SK-N-SH treated with all-trans-retinoic acid at 6 μM for 48 hours (cell line): ENCODE results near the gene PSMA2.
"Not testable (repeated sequence)": the region's sequence is repeated elsewhere in the genome, so short reads cannot be mapped to it uniquely, and the experiment has no call there.

Experiments used
- ATAC-seq: fragments of 200-7000 bp; cut with Tn5 transposase; 3 replicates; pipeline ENCODE4 v1.9.1; 2020; ENCODE audit warnings: mild to moderate bottlenecking, moderate library complexity
- BACH2 ChIP-seq: fragments of 250-450 bp; sonication (Bioruptor Pico); IDR thresholded peaks from 2 replicates; pipeline ENCODE4 v1.9.0; 2021; ENCODE audit warnings: mild to moderate bottlenecking, borderline replicate concordance
- CREB5 ChIP-seq: fragments of 250-450 bp; sonication (Bioruptor Pico); IDR thresholded peaks from 2 replicates; pipeline ENCODE4 v1.5.1; 2020; ENCODE audit warnings: low read depth, mild to moderate bottlenecking, moderate library complexity
- CSDC2 ChIP-seq: fragments of 250-450 bp; sonication (Bioruptor Pico); IDR thresholded peaks from 2 replicates; pipeline ENCODE4 v1.5.0; 2020; ENCODE audit warnings: mild to moderate bottlenecking, moderate library complexity
- CSRNP3 ChIP-seq: fragments of 250-450 bp; sonication (Bioruptor Pico); IDR thresholded peaks from 2 replicates; pipeline ENCODE4 v1.5.1; 2021; ENCODE audit warnings: mild to moderate bottlenecking, moderate library complexity
- ESRRG ChIP-seq: fragments of 250-450 bp; sonication (Bioruptor Pico); IDR thresholded peaks from 2 replicates; pipeline ENCODE4 v1.6.1; 2021; ENCODE audit warnings: mild to moderate bottlenecking
- GLIS3 ChIP-seq: fragments of 250-450 bp; sonication (Bioruptor Pico); IDR thresholded peaks from 2 replicates; pipeline ENCODE4 v1.5.0; 2020; ENCODE audit warnings: mild to moderate bottlenecking, moderate library complexity
- OSR1 ChIP-seq: fragments of 250-450 bp; sonication (Bioruptor Pico); IDR thresholded peaks from 2 replicates; pipeline ENCODE4 v1.8.0; 2022; ENCODE audit warnings: moderate library complexity, mild to moderate bottlenecking, inconsistent platforms
- PPARA ChIP-seq: fragments of 250-450 bp; sonication (Bioruptor Pico); IDR thresholded peaks from 2 replicates; pipeline ENCODE4 v1.5.0; 2020; ENCODE audit warnings: mild to moderate bottlenecking, borderline replicate concordance
- SNAI2 ChIP-seq: fragments of 250-450 bp; sonication (Bioruptor Pico); IDR thresholded peaks from 2 replicates; pipeline ENCODE4 v1.5.0; 2020; ENCODE audit warnings: mild to moderate bottlenecking, moderate library complexity
- TCF4 ChIP-seq: fragments of 250-450 bp; sonication (Bioruptor Pico); IDR thresholded peaks from 2 replicates; pipeline ENCODE4 v1.8.0; 2021; ENCODE audit warnings: mild to moderate bottlenecking, moderate library complexity, borderline replicate concordance
- TOX ChIP-seq: fragments of 250-450 bp; sonication (Bioruptor Pico); IDR thresholded peaks from 2 replicates; pipeline ENCODE4 v1.8.0; 2021; ENCODE audit warnings: mild to moderate bottlenecking, moderate library complexity, borderline replicate concordance
- ZC3H10 ChIP-seq: fragments of 250-450 bp; sonication (Bioruptor Pico); IDR thresholded peaks from 2 replicates; pipeline ENCODE4 v1.5.1; 2021; ENCODE audit warnings: mild to moderate bottlenecking, moderate library complexity
- ZFP3 ChIP-seq: fragments of 250-450 bp; sonication (Bioruptor Pico); IDR thresholded peaks from 2 replicates; pipeline ENCODE4 v1.5.0; 2020; ENCODE audit warnings: mild to moderate bottlenecking, moderate library complexity
- ZFP30 ChIP-seq: fragments of 450-650 bp; formaldehyde crosslinking; IDR thresholded peaks from 2 replicates; pipeline ENCODE4 v1.5.0; 2022; ENCODE audit warnings: mild to moderate bottlenecking, moderate library complexity
- ZNF565 ChIP-seq: fragments of 450-650 bp; formaldehyde crosslinking; conservative IDR thresholded peaks from 2 replicates; pipeline ENCODE4 v1.5.0; 2020; ENCODE audit warnings: low read depth, mild to moderate bottlenecking, moderate library complexity
- ZNF70 ChIP-seq: fragments of 450-650 bp; formaldehyde crosslinking; IDR thresholded peaks from 2 replicates; pipeline ENCODE4 v1.5.0; 2020; ENCODE audit warnings: mild to moderate bottlenecking, moderate library complexity
- ZNF8 ChIP-seq: fragments of 450-650 bp; formaldehyde crosslinking; IDR thresholded peaks from 2 replicates; pipeline ENCODE4 v1.5.0; 2020; ENCODE audit warnings: mild to moderate bottlenecking, moderate library complexity
- TF ChIP-seq, protein P1 (sequence below): fragments of 250-450 bp; sonication (Bioruptor Pico); IDR thresholded peaks from 2 replicates; pipeline ENCODE4 v1.8.0; 2020; ENCODE audit warnings: mild to moderate bottlenecking, moderate library complexity, borderline replicate concordance
- TF ChIP-seq, protein P2 (sequence below): fragments of 250-450 bp; sonication (Bioruptor Pico); IDR thresholded peaks from 2 replicates; pipeline ENCODE4 v1.5.0; 2020; ENCODE audit warnings: mild to moderate bottlenecking, moderate library complexity

PSMA2 gene

GRCh38 chr7:42893346-42894240, 38.4 kb downstream of the PSMA2 start:
- ATAC-seq, result no peak
- TF ChIP-seq ZNF8 (no peak), TCF4 (no peak), ZNF565 (CRISPR knock-in tag) (no peak), SNAI2 (no peak), TOX (CRISPR knock-in tag) (no peak), PPARA (CRISPR knock-in tag) (no peak), ZC3H10 (no peak), CREB5 (no peak), CSRNP3 (CRISPR knock-in tag) (no peak), CSDC2 (CRISPR knock-in tag) (no peak), OSR1 (CRISPR knock-in tag) (no peak), ZFP30 (CRISPR knock-in tag) (no peak), BACH2 (no peak), ZNF70 (CRISPR knock-in tag) (no peak)
- TF ChIP-seq, protein P1, sequence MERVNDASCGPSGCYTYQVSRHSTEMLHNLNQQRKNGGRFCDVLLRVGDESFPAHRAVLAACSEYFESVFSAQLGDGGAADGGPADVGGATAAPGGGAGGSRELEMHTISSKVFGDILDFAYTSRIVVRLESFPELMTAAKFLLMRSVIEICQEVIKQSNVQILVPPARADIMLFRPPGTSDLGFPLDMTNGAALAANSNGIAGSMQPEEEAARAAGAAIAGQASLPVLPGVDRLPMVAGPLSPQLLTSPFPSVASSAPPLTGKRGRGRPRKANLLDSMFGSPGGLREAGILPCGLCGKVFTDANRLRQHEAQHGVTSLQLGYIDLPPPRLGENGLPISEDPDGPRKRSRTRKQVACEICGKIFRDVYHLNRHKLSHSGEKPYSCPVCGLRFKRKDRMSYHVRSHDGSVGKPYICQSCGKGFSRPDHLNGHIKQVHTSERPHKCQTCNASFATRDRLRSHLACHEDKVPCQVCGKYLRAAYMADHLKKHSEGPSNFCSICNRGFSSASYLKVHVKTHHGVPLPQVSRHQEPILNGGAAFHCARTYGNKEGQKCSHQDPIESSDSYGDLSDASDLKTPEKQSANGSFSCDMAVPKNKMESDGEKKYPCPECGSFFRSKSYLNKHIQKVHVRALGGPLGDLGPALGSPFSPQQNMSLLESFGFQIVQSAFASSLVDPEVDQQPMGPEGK (CRISPR knock-in tag), result no peak

- no peak for TF ChIP-seq GLIS3 (CRISPR knock-in tag)
- TF ChIP-seq ZFP3, result no peak
- no peak for TF ChIP-seq ZNF8
- TF ChIP-seq, protein P2, sequence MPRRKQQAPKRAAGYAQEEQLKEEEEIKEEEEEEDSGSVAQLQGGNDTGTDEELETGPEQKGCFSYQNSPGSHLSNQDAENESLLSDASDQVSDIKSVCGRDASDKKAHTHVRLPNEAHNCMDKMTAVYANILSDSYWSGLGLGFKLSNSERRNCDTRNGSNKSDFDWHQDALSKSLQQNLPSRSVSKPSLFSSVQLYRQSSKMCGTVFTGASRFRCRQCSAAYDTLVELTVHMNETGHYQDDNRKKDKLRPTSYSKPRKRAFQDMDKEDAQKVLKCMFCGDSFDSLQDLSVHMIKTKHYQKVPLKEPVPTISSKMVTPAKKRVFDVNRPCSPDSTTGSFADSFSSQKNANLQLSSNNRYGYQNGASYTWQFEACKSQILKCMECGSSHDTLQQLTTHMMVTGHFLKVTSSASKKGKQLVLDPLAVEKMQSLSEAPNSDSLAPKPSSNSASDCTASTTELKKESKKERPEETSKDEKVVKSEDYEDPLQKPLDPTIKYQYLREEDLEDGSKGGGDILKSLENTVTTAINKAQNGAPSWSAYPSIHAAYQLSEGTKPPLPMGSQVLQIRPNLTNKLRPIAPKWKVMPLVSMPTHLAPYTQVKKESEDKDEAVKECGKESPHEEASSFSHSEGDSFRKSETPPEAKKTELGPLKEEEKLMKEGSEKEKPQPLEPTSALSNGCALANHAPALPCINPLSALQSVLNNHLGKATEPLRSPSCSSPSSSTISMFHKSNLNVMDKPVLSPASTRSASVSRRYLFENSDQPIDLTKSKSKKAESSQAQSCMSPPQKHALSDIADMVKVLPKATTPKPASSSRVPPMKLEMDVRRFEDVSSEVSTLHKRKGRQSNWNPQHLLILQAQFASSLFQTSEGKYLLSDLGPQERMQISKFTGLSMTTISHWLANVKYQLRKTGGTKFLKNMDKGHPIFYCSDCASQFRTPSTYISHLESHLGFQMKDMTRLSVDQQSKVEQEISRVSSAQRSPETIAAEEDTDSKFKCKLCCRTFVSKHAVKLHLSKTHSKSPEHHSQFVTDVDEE (CRISPR knock-in tag), result no peak
- no peak for TF ChIP-seq PPARA (CRISPR knock-in tag)
- no peak for TF ChIP-seq CSRNP3 (CRISPR knock-in tag)
- no peak for TF ChIP-seq BACH2
- no peak for TF ChIP-seq ZFP30 (CRISPR knock-in tag)
- TF ChIP-seq ESRRG, result no peak
- TF ChIP-seq, all 23 proteins: peak for 0
- no peak for ATAC-seq
Observed at GRCh38 chr7:42886893-42887505, 45.0 kb downstream of the PSMA2 start.

DNA sequence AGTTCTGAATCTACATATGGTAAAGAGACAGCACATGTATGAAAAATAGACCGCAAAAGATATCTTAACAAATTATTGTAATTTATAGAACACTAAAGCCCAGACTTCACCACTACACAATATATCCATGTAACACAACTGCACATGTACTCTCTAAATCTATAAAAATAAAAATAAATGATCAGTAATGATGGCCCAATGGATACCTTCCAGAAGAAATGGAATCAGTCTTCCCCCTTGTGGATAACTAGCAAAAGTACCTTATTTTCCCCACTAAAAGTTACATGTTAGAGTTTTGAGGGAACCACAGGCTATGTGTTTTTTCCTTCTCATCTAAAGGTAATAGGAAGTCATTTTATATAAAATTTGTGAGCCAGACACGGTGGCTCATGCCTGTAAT, 45.8 kb downstream of the PSMA2 start:
- no peak for ATAC-seq
- TF ChIP-seq ZNF8, result no peak
- TF ChIP-seq TOX (CRISPR knock-in tag), result no peak
- no peak for TF ChIP-seq SNAI2

DNA sequence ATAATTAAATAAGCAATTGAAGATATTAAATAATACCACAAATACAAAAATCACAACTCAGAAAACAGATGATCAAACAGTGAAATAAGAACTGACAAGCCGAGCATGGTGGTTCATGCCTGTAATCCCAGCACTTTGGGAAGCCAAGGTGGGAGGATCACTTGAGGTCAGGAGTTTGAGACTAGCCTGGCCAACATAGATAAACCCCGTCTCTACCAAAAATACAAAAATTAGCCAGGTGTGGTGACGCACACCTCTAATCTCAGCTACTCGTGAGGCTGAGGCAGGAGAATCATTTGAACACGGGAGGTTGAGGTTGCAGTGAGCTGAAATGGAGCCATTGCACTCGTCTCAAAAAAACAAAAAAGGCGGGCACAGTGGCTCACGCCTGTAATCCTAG, 46.8 kb downstream of the PSMA2 start:
- ATAC-seq, result not testable (repeated sequence)
